Neural progenitor cell (in vitro differentiated cells): ENCODE data around the gene METTL4. TPM values are rescaled to one million over a fixed set of nuclear protein-coding genes. Genes with fewer than 3 reads are reported as not detected.

Experiments used
- DNase-seq: peaks from one replicate; pipeline ENCODE4 v3.0.0-alpha.2; 2016; ENCODE audit warnings: low spot score
- H2AFZ ChIP-seq: fragments of 200-600 bp; sonication (generic); replicated peaks from 2 replicates; pipeline ENCODE4 v1.6.1; 2016; ENCODE audit warnings: antibody characterized with exemption
- H3F3A ChIP-seq: fragments of 200-600 bp; sonication (generic); 2 replicates; pipeline ENCODE4 v1.6.1; 2016; ENCODE audit warnings: antibody characterized with exemption, low read depth
- H3K27ac ChIP-seq: fragments of 200-600 bp; sonication (generic); 2 replicates; pipeline ENCODE4 v1.5.1; 2016; ENCODE audit warnings: mild to moderate bottlenecking
- H3K27me3 ChIP-seq: fragments of 200-600 bp; sonication (generic); 2 replicates; pipeline ENCODE4 v1.6.1; 2016; ENCODE audit warnings: mild to moderate bottlenecking, moderate library complexity
- H3K36me3 ChIP-seq: fragments of 200-600 bp; sonication (generic); 2 replicates; pipeline ENCODE4 v1.5.1; 2016
- H3K4me1 ChIP-seq: fragments of 200-600 bp; sonication (generic); 2 replicates; pipeline ENCODE4 v1.6.1; 2016; ENCODE audit warnings: mixed run types
- H3K4me2 ChIP-seq: fragments of 200-600 bp; sonication (generic); 2 replicates; pipeline ENCODE4 v1.6.1; 2016
- H3K4me3 ChIP-seq: fragments of 200-600 bp; sonication (generic); 2 replicates; pipeline ENCODE4 v1.5.1; 2016
- H3K79me2 ChIP-seq: fragments of 200-600 bp; sonication (generic); 2 replicates; pipeline ENCODE4 v1.6.1; 2016; ENCODE audit warnings: low read depth
- H3K9ac ChIP-seq: fragments of 200-600 bp; sonication (generic); 2 replicates; pipeline ENCODE4 v1.6.1; 2016
- H3K9me3 ChIP-seq: fragments of 200-600 bp; sonication (generic); 2 replicates; pipeline ENCODE4 v1.5.1; 2016; ENCODE audit warnings: low read depth
- H4K20me1 ChIP-seq: fragments of 200-600 bp; sonication (generic); 2 replicates; pipeline ENCODE4 v1.6.1; 2016; ENCODE audit warnings: low read depth
- H3K27ac Mint-ChIP-seq: 3 replicates; pipeline ENCODE4 v1.8.0; 2021; ENCODE audit warnings: mixed read lengths
- H3K27me3 Mint-ChIP-seq: 2 replicates; pipeline ENCODE4 v1.8.0; 2022; ENCODE audit warnings: low read depth, mild to moderate bottlenecking, inconsistent platforms, moderate library complexity, mixed read lengths; ENCODE audit not compliant: insufficient read depth
- H3K36me3 Mint-ChIP-seq: 3 replicates; pipeline ENCODE4 v1.8.0; 2021; ENCODE audit warnings: mixed read lengths
- H3K4me1 Mint-ChIP-seq: 3 replicates; pipeline ENCODE4 v1.8.0; 2021; ENCODE audit warnings: mixed read lengths
- H3K4me3 Mint-ChIP-seq: 3 replicates; pipeline ENCODE4 v1.8.0; 2021; ENCODE audit warnings: mild to moderate bottlenecking, moderate library complexity, mixed read lengths
- H3K9me3 Mint-ChIP-seq: 3 replicates; pipeline ENCODE4 v1.8.0; 2020; ENCODE audit warnings: mixed read lengths
- CTCF ChIP-seq: fragments of 200-600 bp; sonication (generic); IDR thresholded peaks from 2 replicates; pipeline ENCODE4 v1.5.1; 2017; ENCODE audit warnings: antibody characterized with exemption, mild to moderate bottlenecking
- EZH2 ChIP-seq: fragments of 200-600 bp; sonication (generic); IDR thresholded peaks from 2 replicates; pipeline ENCODE4 v1.6.1; 2017; ENCODE audit warnings: antibody characterized with exemption, mild to moderate bottlenecking, moderate library complexity
- EZH2phosphoT487 ChIP-seq: fragments of 200-600 bp; sonication (generic); IDR thresholded peaks from 2 replicates; pipeline ENCODE4 v1.6.1; 2017; ENCODE audit warnings: antibody characterized with exemption
- total RNA-seq: library from RNA; depleted of rRNA; stranded (reverse); fragments of >200 nt; gene quantifications from 2 replicates; pipeline ENCODE4 v1.2.3, GENCODE V29; 2015; ENCODE audit warnings: low replicate concordance

METTL4 gene
- total RNA-seq, 1 donor from 2014 or later: 30.8 TPM

DNA sequence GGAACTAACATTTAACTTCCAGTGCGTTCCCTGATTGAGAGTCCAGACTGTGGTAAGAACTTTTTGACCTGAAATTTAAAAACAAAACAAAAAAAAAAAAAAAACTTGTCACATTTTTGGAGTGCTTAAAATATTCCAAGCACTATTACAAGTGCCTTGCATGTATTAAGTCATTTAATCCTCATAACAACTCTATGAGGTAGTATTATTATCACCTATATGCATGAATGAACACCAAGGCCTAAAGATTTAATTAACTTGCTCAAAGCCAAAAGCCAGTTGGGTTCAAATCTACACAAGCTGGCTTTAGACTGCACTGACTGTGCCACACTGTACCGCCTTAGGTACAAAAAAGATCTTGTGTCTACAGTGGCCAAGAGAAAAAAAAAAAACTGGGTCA, 35.2 kb downstream of the METTL4 start:
- no peak overlapping the region for H3K27ac Mint-ChIP-seq
- no peak overlapping the region for H3K4me3 Mint-ChIP-seq
- no peak for DNase-seq
- Histone ChIP-seq H3K27ac (no peak overlapping the region), H3K4me2 (no peak overlapping the region), H3K4me1 (peaks cover 12% of the 10 kb centered on the region), H3K79me2 (no peaks in the 10 kb centered on the region), H3K9ac (no peak overlapping the region), H3K4me3 (no peak overlapping the region), H3K27me3 (no peaks in the 10 kb centered on the region), H4K20me1 (no peaks in the 10 kb centered on the region), H3K9me3 (no peaks in the 10 kb centered on the region), H3K36me3 (no peaks in the 10 kb centered on the region), H2AFZ (no peak overlapping the region), H3F3A (no peaks in the 10 kb centered on the region)
- peaks cover 15% of the 10 kb centered on the region for H3K36me3 Mint-ChIP-seq
- peaks cover 10% of the 10 kb centered on the region for H3K4me1 Mint-ChIP-seq
- no peaks in the 10 kb centered on the region for H3K27me3 Mint-ChIP-seq
- TF ChIP-seq EZH2 (no peak), EZH2phosphoT487 (no peak), CTCF (no peak)
- peaks cover 7% of the 10 kb centered on the region for H3K9me3 Mint-ChIP-seq

GRCh38 chr18:2535419-2535910, 35.8 kb downstream of the METTL4 start:
- peaks cover 15% of the 10 kb centered on the region for H3K36me3 Mint-ChIP-seq
- H3K9me3 Mint-ChIP-seq: peaks cover 9% of the 10 kb centered on the region
- H3K27me3 Mint-ChIP-seq: no peaks in the 10 kb centered on the region
- Histone ChIP-seq H3K4me1 (peaks cover 8% of the 10 kb centered on the region), H2AFZ (no peak overlapping the region), H3K9ac (no peak overlapping the region), H4K20me1 (no peaks in the 10 kb centered on the region), H3K27ac (no peak overlapping the region), H3K27me3 (no peaks in the 10 kb centered on the region), H3K79me2 (no peaks in the 10 kb centered on the region), H3F3A (no peaks in the 10 kb centered on the region), H3K4me2 (no peak overlapping the region), H3K4me3 (no peak overlapping the region), H3K9me3 (no peaks in the 10 kb centered on the region), H3K36me3 (no peaks in the 10 kb centered on the region)
- no peak for TF ChIP-seq EZH2
- no peak for TF ChIP-seq CTCF
- no peak for TF ChIP-seq EZH2phosphoT487
- no peak overlapping the region for H3K4me3 Mint-ChIP-seq
- DNase-seq: no peak
- peaks cover 6% of the 10 kb centered on the region for H3K4me1 Mint-ChIP-seq
- H3K27ac Mint-ChIP-seq: no peak overlapping the region

GRCh38 chr18:2534906-2535305, 36.4 kb downstream of the METTL4 start:
- no peak overlapping the region for H3K9ac ChIP-seq
- H3K79me2 ChIP-seq: no peaks in the 10 kb centered on the region
- no peaks in the 10 kb centered on the region for H4K20me1 ChIP-seq
- H3K4me3 ChIP-seq: no peak overlapping the region
- H3K4me3 Mint-ChIP-seq: no peak overlapping the region
- no peak for DNase-seq
- H3F3A ChIP-seq: no peaks in the 10 kb centered on the region
- no peak overlapping the region for H3K27ac ChIP-seq
- H3K4me1 ChIP-seq: peaks cover 6% of the 10 kb centered on the region
- no peaks in the 10 kb centered on the region for H3K27me3 Mint-ChIP-seq
- H3K27me3 ChIP-seq: no peaks in the 10 kb centered on the region
- H3K36me3 ChIP-seq: no peaks in the 10 kb centered on the region
- H2AFZ ChIP-seq: no peak overlapping the region
- TF ChIP-seq EZH2 (no peak), CTCF (no peak), EZH2phosphoT487 (no peak)
- H3K4me1 Mint-ChIP-seq: peaks cover 1% of the 10 kb centered on the region
- peaks cover 9% of the 10 kb centered on the region for H3K9me3 Mint-ChIP-seq
- H3K4me2 ChIP-seq: no peak overlapping the region
- H3K36me3 Mint-ChIP-seq: peaks cover 15% of the 10 kb centered on the region
- no peak overlapping the region for H3K27ac Mint-ChIP-seq
- no peaks in the 10 kb centered on the region for H3K9me3 ChIP-seq
